ENCODE results near the gene TTYH3.
"Not testable (repeated sequence)": the region's sequence is repeated elsewhere in the genome, so short reads cannot be mapped to it uniquely, and the experiment has no call there.

Gene TTYH3

GRCh38 chr7:2673934-2674333, 42.1 kb downstream of the TTYH3 start:
- DNase-seq = no peak
- no peaks in the 10 kb centered on the region for H3K79me1 ChIP-seq (ENCODE audit: low read length)
- H4K12ac ChIP-seq (ENCODE audit: low read depth, low read length) = no peak overlapping the region
- no peak overlapping the region for H2AFZ ChIP-seq (ENCODE audit: insufficient read depth, low read length, poor library complexity)
- no peaks in the 10 kb centered on the region for H3K27me3 ChIP-seq (ENCODE audit: insufficient read depth, low read length)
- no peak overlapping the region for H3K23ac ChIP-seq (ENCODE audit: low read length)
- H3K9me3 ChIP-seq (ENCODE audit: insufficient read depth, low read depth, low read length) = peaks cover 7% of the 10 kb centered on the region
- no peaks in the 10 kb centered on the region for H3K79me2 ChIP-seq (ENCODE audit: control insufficient read depth, insufficient read depth, low read length, poor library complexity)
- H3K4me3 ChIP-seq (ENCODE audit: low read depth, low read length) = no peak overlapping the region
- no peak overlapping the region for H2BK120ac ChIP-seq (ENCODE audit: insufficient read depth, low read length, poor library complexity)
- no peak overlapping the region for H3K4ac ChIP-seq (ENCODE audit: low read depth, low read length)
- H3K14ac ChIP-seq (ENCODE audit: low read length) = no peak overlapping the region
- no peak overlapping the region for H2BK12ac ChIP-seq (ENCODE audit: low read length)
- H3K18ac ChIP-seq (ENCODE audit: low read length) = no peak overlapping the region
- H3K36me3 ChIP-seq (ENCODE audit: control insufficient read depth in 1 of 2, insufficient read depth in 2 of 2, low read length in 2 of 2) = no peaks in the 10 kb centered on the region
- H4K8ac ChIP-seq (ENCODE audit: low read depth, low read length) = no peak overlapping the region
- H3K9ac ChIP-seq (ENCODE audit: low read length) = no peak overlapping the region
- H4K91ac ChIP-seq (ENCODE audit: low read depth, low read length) = no peak overlapping the region
- H2AK5ac ChIP-seq (ENCODE audit: low read length) = no peak overlapping the region
- H3K4me1 ChIP-seq (ENCODE audit: control insufficient read depth in 1 of 2, insufficient read depth in 2 of 2, low read length in 2 of 2) = peaks cover 0 to 2% of the 10 kb centered on the region in 2 experiments
- H2BK5ac ChIP-seq (ENCODE audit: low read depth, low read length, poor library complexity) = no peak overlapping the region
- H3K27ac ChIP-seq (ENCODE audit: low read depth, low read length) = no peak overlapping the region
- H3K4me2 ChIP-seq (ENCODE audit: low read length) = no peak overlapping the region

GRCh38 chr7:2675256-2675764, 43.5 kb downstream of the TTYH3 start:
- Histone ChIP-seq H3K9ac (ENCODE audit: low read length) (no peak overlapping the region), H4K91ac (ENCODE audit: low read depth, low read length) (no peak overlapping the region), H2BK120ac (ENCODE audit: insufficient read depth, low read length, poor library complexity) (no peak overlapping the region), H3K79me2 (ENCODE audit: control insufficient read depth, insufficient read depth, low read length, poor library complexity) (no peaks in the 10 kb centered on the region), H3K23ac (ENCODE audit: low read length) (no peak overlapping the region), H3K27me3 (ENCODE audit: insufficient read depth, low read length) (no peaks in the 10 kb centered on the region), H3K4ac (ENCODE audit: low read depth, low read length) (no peak overlapping the region), H3K9me3 (ENCODE audit: insufficient read depth, low read depth, low read length) (peaks cover 7% of the 10 kb centered on the region), H2AK5ac (ENCODE audit: low read length) (no peak overlapping the region), H3K4me2 (ENCODE audit: low read length) (no peak overlapping the region), H2BK5ac (ENCODE audit: low read depth, low read length, poor library complexity) (no peak overlapping the region), H3K27ac (ENCODE audit: low read depth, low read length) (no peak overlapping the region), H2AFZ (ENCODE audit: insufficient read depth, low read length, poor library complexity) (no peak overlapping the region), H3K79me1 (ENCODE audit: low read length) (no peaks in the 10 kb centered on the region), H2BK12ac (ENCODE audit: low read length) (no peak overlapping the region), H4K12ac (ENCODE audit: low read depth, low read length) (no peak overlapping the region), H3K36me3 (ENCODE audit: control insufficient read depth in 1 of 2, insufficient read depth in 2 of 2, low read length in 2 of 2) (no peaks in the 10 kb centered on the region), H4K8ac (ENCODE audit: low read depth, low read length) (no peak overlapping the region), H3K4me1 (ENCODE audit: control insufficient read depth in 1 of 2, insufficient read depth in 2 of 2, low read length in 2 of 2) (peaks cover 0 to 2% of the 10 kb centered on the region in 2 experiments), H3K4me3 (ENCODE audit: low read depth, low read length) (no peak overlapping the region), H3K18ac (ENCODE audit: low read length) (no peak overlapping the region), H3K14ac (ENCODE audit: low read length) (no peak overlapping the region)
- no CpG with 5 or more reads among the region's 9 CpGs for WGBS (ENCODE audit: extremely low coverage, insufficient coverage, insufficient read length)
- no peak for DNase-seq

- H3K79me2 ChIP-seq (ENCODE audit: control insufficient read depth, insufficient read depth, low read length, poor library complexity); H3K4me3 ChIP-seq (ENCODE audit: low read depth, low read length); DNase-seq; H3K9ac ChIP-seq (ENCODE audit: low read length); H3K18ac ChIP-seq (ENCODE audit: low read length); H2BK5ac ChIP-seq (ENCODE audit: low read depth, low read length, poor library complexity); H3K4me2 ChIP-seq (ENCODE audit: low read length); H3K4me1 ChIP-seq (ENCODE audit: control insufficient read depth in 1 of 2, insufficient read depth in 2 of 2, low read length in 2 of 2); H2BK120ac ChIP-seq (ENCODE audit: insufficient read depth, low read length, poor library complexity); H3K9me3 ChIP-seq (ENCODE audit: insufficient read depth, low read depth, low read length); H4K12ac ChIP-seq (ENCODE audit: low read depth, low read length); H3K79me1 ChIP-seq (ENCODE audit: low read length); H3K36me3 ChIP-seq (ENCODE audit: control insufficient read depth in 1 of 2, insufficient read depth in 2 of 2, low read length in 2 of 2); H3K27me3 ChIP-seq (ENCODE audit: insufficient read depth, low read length); H3K27ac ChIP-seq (ENCODE audit: low read depth, low read length); H2BK12ac ChIP-seq (ENCODE audit: low read length); H2AK5ac ChIP-seq (ENCODE audit: low read length); H3K4ac ChIP-seq (ENCODE audit: low read depth, low read length); H3K23ac ChIP-seq (ENCODE audit: low read length); H2AFZ ChIP-seq (ENCODE audit: insufficient read depth, low read length, poor library complexity); H3K14ac ChIP-seq (ENCODE audit: low read length); H4K91ac ChIP-seq (ENCODE audit: low read depth, low read length); H4K8ac ChIP-seq (ENCODE audit: low read depth, low read length): not testable (repeated sequence)
- WGBS (ENCODE audit: extremely low coverage, insufficient coverage, insufficient read length) = no CpG with 5 or more reads among the region's 8 CpGs
Measured at GRCh38 chr7:2676576-2676975, 44.8 kb downstream of the TTYH3 start.

- not testable (repeated sequence) for H3K27me3 ChIP-seq (ENCODE audit: insufficient read depth, low read length); H2AFZ ChIP-seq (ENCODE audit: insufficient read depth, low read length, poor library complexity); H3K14ac ChIP-seq (ENCODE audit: low read length); H3K9me3 ChIP-seq (ENCODE audit: insufficient read depth, low read depth, low read length); H3K9ac ChIP-seq (ENCODE audit: low read length); H2BK120ac ChIP-seq (ENCODE audit: insufficient read depth, low read length, poor library complexity); H3K27ac ChIP-seq (ENCODE audit: low read depth, low read length); H4K12ac ChIP-seq (ENCODE audit: low read depth, low read length); H3K18ac ChIP-seq (ENCODE audit: low read length); H3K4me1 ChIP-seq (ENCODE audit: control insufficient read depth in 1 of 2, insufficient read depth in 2 of 2, low read length in 2 of 2); H4K8ac ChIP-seq (ENCODE audit: low read depth, low read length); H3K4me2 ChIP-seq (ENCODE audit: low read length); H3K79me2 ChIP-seq (ENCODE audit: control insufficient read depth, insufficient read depth, low read length, poor library complexity); H2BK12ac ChIP-seq (ENCODE audit: low read length); H3K36me3 ChIP-seq (ENCODE audit: control insufficient read depth in 1 of 2, insufficient read depth in 2 of 2, low read length in 2 of 2); H3K4me3 ChIP-seq (ENCODE audit: low read depth, low read length); H3K4ac ChIP-seq (ENCODE audit: low read depth, low read length); H2AK5ac ChIP-seq (ENCODE audit: low read length); H3K23ac ChIP-seq (ENCODE audit: low read length); H3K79me1 ChIP-seq (ENCODE audit: low read length); H4K91ac ChIP-seq (ENCODE audit: low read depth, low read length); DNase-seq; H2BK5ac ChIP-seq (ENCODE audit: low read depth, low read length, poor library complexity)
- no CpG with 5 or more reads among the region's 15 CpGs for WGBS (ENCODE audit: extremely low coverage, insufficient coverage, insufficient read length)
Measured at GRCh38 chr7:2678454-2678853, 46.7 kb downstream of the TTYH3 start.
